Measurements from ENCODE around the gene MAGI3. TPM values are rescaled to one million over a fixed set of nuclear protein-coding genes. Genes with fewer than 3 reads are reported as not detected.

Gene MAGI3
- total and polyA plus RNA-seq, 2 of the 13 experiments (the other 11 are each of a cell fraction or from before 2014, with no cell fraction given): 4.0 to 11.8 TPM

GRCh38 chr1:113508364-113509164 is 118.2 kb downstream of the MAGI3 start (continued):
- TF ChIP-seq HIVEP1 (CRISPR knock-in tag; IDR thresholded peaks at IDR 0.05): no peak
- TF ChIP-seq, protein P1, sequence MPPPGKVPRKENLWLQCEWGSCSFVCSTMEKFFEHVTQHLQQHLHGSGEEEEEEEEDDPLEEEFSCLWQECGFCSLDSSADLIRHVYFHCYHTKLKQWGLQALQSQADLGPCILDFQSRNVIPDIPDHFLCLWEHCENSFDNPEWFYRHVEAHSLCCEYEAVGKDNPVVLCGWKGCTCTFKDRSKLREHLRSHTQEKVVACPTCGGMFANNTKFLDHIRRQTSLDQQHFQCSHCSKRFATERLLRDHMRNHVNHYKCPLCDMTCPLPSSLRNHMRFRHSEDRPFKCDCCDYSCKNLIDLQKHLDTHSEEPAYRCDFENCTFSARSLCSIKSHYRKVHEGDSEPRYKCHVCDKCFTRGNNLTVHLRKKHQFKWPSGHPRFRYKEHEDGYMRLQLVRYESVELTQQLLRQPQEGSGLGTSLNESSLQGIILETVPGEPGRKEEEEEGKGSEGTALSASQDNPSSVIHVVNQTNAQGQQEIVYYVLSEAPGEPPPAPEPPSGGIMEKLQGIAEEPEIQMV (CRISPR knock-in tag; IDR thresholded peaks at IDR 0.05; ENCODE audit: low read depth): no peak
- no peak for TF ChIP-seq NFATC3 (CRISPR knock-in tag; IDR thresholded peaks at IDR 0.05)
- TF ChIP-seq, protein P2, sequence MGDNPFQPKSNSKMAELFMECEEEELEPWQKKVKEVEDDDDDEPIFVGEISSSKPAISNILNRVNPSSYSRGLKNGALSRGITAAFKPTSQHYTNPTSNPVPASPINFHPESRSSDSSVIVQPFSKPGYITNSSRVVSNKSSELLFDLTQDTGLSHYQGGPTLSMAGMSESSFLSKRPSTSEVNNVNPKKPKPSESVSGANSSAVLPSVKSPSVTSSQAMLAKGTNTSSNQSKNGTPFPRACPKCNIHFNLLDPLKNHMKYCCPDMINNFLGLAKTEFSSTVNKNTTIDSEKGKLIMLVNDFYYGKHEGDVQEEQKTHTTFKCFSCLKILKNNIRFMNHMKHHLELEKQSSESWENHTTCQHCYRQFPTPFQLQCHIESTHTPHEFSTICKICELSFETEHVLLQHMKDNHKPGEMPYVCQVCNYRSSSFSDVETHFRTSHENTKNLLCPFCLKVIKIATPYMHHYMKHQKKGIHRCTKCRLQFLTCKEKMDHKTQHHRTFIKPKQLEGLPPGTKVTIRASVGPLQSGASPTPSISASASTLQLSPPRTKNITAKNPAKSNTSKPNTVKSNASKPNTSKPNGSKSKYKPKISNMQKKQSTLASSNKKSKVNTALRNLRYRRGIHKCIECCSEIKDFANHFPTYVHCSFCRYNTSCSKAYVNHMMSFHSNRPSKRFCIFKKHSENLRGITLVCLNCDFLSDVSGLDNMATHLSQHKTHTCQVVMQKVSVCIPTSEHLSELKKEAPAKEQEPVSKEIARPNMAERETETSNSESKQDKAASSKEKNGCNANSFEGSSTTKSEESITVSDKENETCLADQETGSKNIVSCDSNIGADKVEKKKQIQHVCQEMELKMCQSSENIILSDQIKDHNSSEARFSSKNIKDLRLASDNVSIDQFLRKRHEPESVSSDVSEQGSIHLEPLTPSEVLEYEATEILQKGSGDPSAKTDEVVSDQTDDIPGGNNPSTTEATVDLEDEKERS (CRISPR knock-in tag; IDR thresholded peaks at IDR 0.05): no peak
- TF ChIP-seq CAMTA2 (CRISPR knock-in tag; IDR thresholded peaks at IDR 0.05; ENCODE audit: borderline replicate concordance): no peak
- TF ChIP-seq, protein P3, sequence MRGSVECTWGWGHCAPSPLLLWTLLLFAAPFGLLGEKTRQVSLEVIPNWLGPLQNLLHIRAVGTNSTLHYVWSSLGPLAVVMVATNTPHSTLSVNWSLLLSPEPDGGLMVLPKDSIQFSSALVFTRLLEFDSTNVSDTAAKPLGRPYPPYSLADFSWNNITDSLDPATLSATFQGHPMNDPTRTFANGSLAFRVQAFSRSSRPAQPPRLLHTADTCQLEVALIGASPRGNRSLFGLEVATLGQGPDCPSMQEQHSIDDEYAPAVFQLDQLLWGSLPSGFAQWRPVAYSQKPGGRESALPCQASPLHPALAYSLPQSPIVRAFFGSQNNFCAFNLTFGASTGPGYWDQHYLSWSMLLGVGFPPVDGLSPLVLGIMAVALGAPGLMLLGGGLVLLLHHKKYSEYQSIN (CRISPR knock-in tag; IDR thresholded peaks at IDR 0.05; ENCODE audit: borderline replicate concordance): no peak
- 0 out of 2 replicates have a peak, but pooled peaks have one; percentile 12 for TF ChIP-seq HMG20B (CRISPR knock-in tag; conservative IDR thresholded peaks at IDR 0.05)
- peak; percentile 90 for TF ChIP-seq ZNF292 (CRISPR knock-in tag; IDR thresholded peaks at IDR 0.05; ENCODE audit: borderline replicate concordance, low read depth)
- TF ChIP-seq FOSL1 (CRISPR knock-in tag; IDR thresholded peaks at IDR 0.05; ENCODE audit: borderline replicate concordance): no peak
- no peak for TF ChIP-seq ZNF546 (CRISPR knock-in tag; conservative IDR thresholded peaks at IDR 0.05)
- no peak for TF ChIP-seq KDM2A (CRISPR knock-in tag; IDR thresholded peaks at IDR 0.05; ENCODE audit: borderline replicate concordance, low read depth)
- peak; percentile 22; the same call in 1 of the 2 replicates for TF ChIP-seq MAFF (IDR thresholded peaks at IDR 0.05; ENCODE audit: low read depth, low read length)
- no peak for TF ChIP-seq PAWR (CRISPR knock-in tag; IDR thresholded peaks at IDR 0.05; ENCODE audit: borderline replicate concordance)
- TF ChIP-seq, protein P4, sequence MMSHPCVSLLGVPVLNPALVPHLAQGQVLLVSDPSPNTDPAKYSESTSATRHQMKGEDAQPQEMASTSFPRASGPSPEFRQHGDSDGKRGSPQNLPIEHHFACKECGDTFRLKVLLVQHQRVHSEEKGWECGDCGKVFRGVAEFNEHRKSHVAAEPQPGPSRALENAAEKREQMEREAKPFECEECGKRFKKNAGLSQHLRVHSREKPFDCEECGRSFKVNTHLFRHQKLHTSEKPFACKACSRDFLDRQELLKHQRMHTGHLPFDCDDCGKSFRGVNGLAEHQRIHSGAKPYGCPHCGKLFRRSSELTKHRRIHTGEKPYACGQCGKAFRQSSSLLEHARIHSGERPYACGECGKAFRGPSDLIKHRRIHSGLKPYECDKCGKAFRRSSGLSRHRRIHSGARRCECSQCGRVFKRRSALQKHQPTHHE (CRISPR knock-in tag; IDR thresholded peaks at IDR 0.05; ENCODE audit: borderline replicate concordance): no peak
- TF ChIP-seq, protein P5, sequence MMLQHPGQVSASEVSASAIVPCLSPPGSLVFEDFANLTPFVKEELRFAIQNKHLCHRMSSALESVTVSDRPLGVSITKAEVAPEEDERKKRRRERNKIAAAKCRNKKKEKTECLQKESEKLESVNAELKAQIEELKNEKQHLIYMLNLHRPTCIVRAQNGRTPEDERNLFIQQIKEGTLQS (CRISPR knock-in tag; IDR thresholded peaks at IDR 0.05): no peak
- no peak for TF ChIP-seq ZFP37 (CRISPR knock-in tag; IDR thresholded peaks at IDR 0.05; ENCODE audit: borderline replicate concordance)
- no peak for TF ChIP-seq ZSCAN31 (CRISPR knock-in tag; IDR thresholded peaks at IDR 0.05; ENCODE audit: low read depth)
- TF ChIP-seq CENPBD1 (CRISPR knock-in tag; IDR thresholded peaks at IDR 0.05; ENCODE audit: borderline replicate concordance, low read depth): no peak
- no peak for TF ChIP-seq LBX2 (CRISPR knock-in tag; IDR thresholded peaks at IDR 0.05; ENCODE audit: borderline replicate concordance)
